Endothelial cell (in vitro differentiated cells): ENCODE data around the gene GALNT10. TPM values are rescaled to one million over a fixed set of nuclear protein-coding genes. Genes with fewer than 3 reads are reported as not detected.

Experiments used
- DNase-seq: peaks from one replicate; pipeline ENCODE4 v3.0.0; 2021; ENCODE audit warnings: low spot score
- H3K27ac Mint-ChIP-seq: one replicate; pipeline ENCODE4 v1.8.0; 2021; ENCODE audit warnings: mixed read lengths, inconsistent platforms; ENCODE audit not compliant: unreplicated experiment
- H3K27me3 Mint-ChIP-seq: one replicate; pipeline ENCODE4 v1.8.0; 2021; ENCODE audit warnings: mild to moderate bottlenecking, moderate library complexity, mixed read lengths, inconsistent platforms; ENCODE audit not compliant: unreplicated experiment
- H3K36me3 Mint-ChIP-seq: one replicate; pipeline ENCODE4 v1.8.0; 2021; ENCODE audit warnings: mild to moderate bottlenecking, low read depth, mixed read lengths, inconsistent platforms; ENCODE audit not compliant: unreplicated experiment
- H3K4me1 Mint-ChIP-seq: one replicate; pipeline ENCODE4 v1.8.0; 2021; ENCODE audit warnings: mild to moderate bottlenecking, mixed read lengths, inconsistent platforms; ENCODE audit not compliant: unreplicated experiment
- H3K4me3 Mint-ChIP-seq: one replicate; pipeline ENCODE4 v1.8.0; 2021; ENCODE audit warnings: mild to moderate bottlenecking, mixed read lengths, inconsistent platforms; ENCODE audit not compliant: unreplicated experiment
- H3K9me3 Mint-ChIP-seq: one replicate; pipeline ENCODE4 v1.8.0; 2021; ENCODE audit warnings: mixed read lengths, inconsistent platforms; ENCODE audit not compliant: unreplicated experiment
- CTCF ChIP-seq: fragments of 200-600 bp; sonication (generic); IDR thresholded peaks from one replicate; pipeline ENCODE4 v1.5.0; 2021; ENCODE audit warnings: antibody characterized with exemption; ENCODE audit not compliant: unreplicated experiment
- total RNA-seq: library from RNA; stranded (reverse); fragmentation: NEBNext Ultra II Directional; extraction: Animal tissue kit (Norgen Biotek cat#: 25700); gene quantifications from one replicate; pipeline ENCODE4 v1.2.1, GENCODE V29; 2021; ENCODE audit not compliant: unreplicated experiment

GALNT10 gene
- total RNA-seq, 1 donor from 2014 or later = 22.5 TPM

- Mint-ChIP-seq H3K9me3 (no peaks in the 10 kb centered on the region), H3K27ac (no peak overlapping the region), H3K4me3 (no peak overlapping the region), H3K36me3 (no peaks in the 10 kb centered on the region), H3K27me3 (peaks cover 2% of the 10 kb centered on the region), H3K4me1 (no peaks in the 10 kb centered on the region)
- no peak for TF ChIP-seq CTCF
- DNase-seq = no peak
Measured at GRCh38 chr5:154333016-154333415, 142.5 kb downstream of the GALNT10 start.

- Mint-ChIP-seq H3K4me3 (no peak overlapping the region), H3K36me3 (no peaks in the 10 kb centered on the region), H3K27me3 (peaks cover 2% of the 10 kb centered on the region), H3K9me3 (no peaks in the 10 kb centered on the region), H3K27ac (no peak overlapping the region), H3K4me1 (peaks cover 2% of the 10 kb centered on the region)
- no peak for DNase-seq
- TF ChIP-seq CTCF = no peak
Measured at GRCh38 chr5:154334406-154335064, 144.0 kb downstream of the GALNT10 start.

GRCh38 chr5:154335065-154335448 lies 144.5 kb downstream of the GALNT10 start:
- DNase-seq = no peak
- Mint-ChIP-seq H3K36me3 (no peaks in the 10 kb centered on the region), H3K4me1 (peaks cover 4% of the 10 kb centered on the region), H3K27ac (no peak overlapping the region), H3K9me3 (no peaks in the 10 kb centered on the region), H3K4me3 (no peak overlapping the region), H3K27me3 (peaks cover 2% of the 10 kb centered on the region)
- TF ChIP-seq CTCF = no peak

GRCh38 chr5:154341620-154342019 lies 151.1 kb downstream of the GALNT10 start:
- no peak for DNase-seq
- H3K36me3 Mint-ChIP-seq = no peaks in the 10 kb centered on the region
- peaks cover 2% of the 10 kb centered on the region for H3K27me3 Mint-ChIP-seq
- no peak overlapping the region for H3K27ac Mint-ChIP-seq
- H3K4me1 Mint-ChIP-seq = peaks cover 4% of the 10 kb centered on the region
- no peak for TF ChIP-seq CTCF
- no peak overlapping the region for H3K4me3 Mint-ChIP-seq
- H3K9me3 Mint-ChIP-seq = no peaks in the 10 kb centered on the region

- no peak for DNase-seq
- H3K4me3 Mint-ChIP-seq = no peak overlapping the region
- H3K27ac Mint-ChIP-seq = no peak overlapping the region
- no peaks in the 10 kb centered on the region for H3K9me3 Mint-ChIP-seq
- H3K4me1 Mint-ChIP-seq = peaks cover 4% of the 10 kb centered on the region
- no peak for TF ChIP-seq CTCF
- peaks cover 2% of the 10 kb centered on the region for H3K27me3 Mint-ChIP-seq
- H3K36me3 Mint-ChIP-seq = no peaks in the 10 kb centered on the region
Measured at GRCh38 chr5:154342211-154342610, 151.7 kb downstream of the GALNT10 start.
